Stimulated activated CD4-positive, alpha-beta T cell treated with anti-CD3 and anti-CD28 coated beads, Interleukin-12 subunit alpha, Interleukin-12 subunit beta, amount 100 ng/mL, for 48 hours (primary cell): Measurements from ENCODE around the gene FAU.
A peak's percentile ranks its signal among the peaks of the same experiment; 100 is the strongest.

Source experiments
- DNase-seq, 3 donors: peaks; one replicate each; pipeline ENCODE4 v3.0.0-alpha.2; 2020; ENCODE audit warnings: low read depth in 2 of 3, low spot score in 1 of 3

Gene FAU

GRCh38 chr11:65083834-65084597 is 37.9 kb downstream of the FAU start, which contains the start of the genes CDCA5 and ZFPL1:
CDCA5 (minus strand) TSS chr11:65084040; CDS start chr11:65083978, 62 bp downstream.
ZFPL1 (plus strand) TSS chr11:65084222; CDS start chr11:65084699, 477 bp downstream.
- peak; percentile 93 to 94 (median 94) for DNase-seq

- no peak for DNase-seq
Measured at GRCh38 chr11:65083134-65083833, 38.6 kb downstream of the FAU start.

GRCh38 chr11:65078786-65079342 is 43.1 kb downstream of the FAU start:
- DNase-seq: no peak

GRCh38 chr11:65078151-65078550 is 43.8 kb downstream of the FAU start:
- peak; percentile 38 to 55 (median 52) for DNase-seq

GRCh38 chr11:65077451-65077850 is 44.5 kb downstream of the FAU start:
- DNase-seq: no peak

GRCh38 chr11:65072631-65072966 is 49.3 kb downstream of the FAU start:
- no peak for DNase-seq

GRCh38 chr11:65071907-65072630 is 49.9 kb downstream of the FAU start:
- no peak for DNase-seq
